OCI-LY1 (cell line): ENCODE data around the gene BYSL.

Experiments used
- H2AFZ ChIP-seq: fragments of 200-600 bp; sonication (generic), shearing (Covaris generic); 2 replicates; pipeline ENCODE4 v1.6.0; 2014; ENCODE audit warnings: antibody characterized with exemption, mild to moderate bottlenecking, low read length
- H3F3A ChIP-seq: fragments of 200-600 bp; sonication (generic), shearing (Covaris generic); 2 replicates; pipeline ENCODE4 v1.6.0; 2014; ENCODE audit warnings: mild to moderate bottlenecking, antibody characterized with exemption, low read length, moderate library complexity; ENCODE audit not compliant: insufficient read depth
- H3K27ac ChIP-seq: fragments of 200-600 bp; sonication (generic); 2 replicates; pipeline ENCODE4 v1.5.1; 2014; ENCODE audit warnings: low read length, mixed run types, mild to moderate bottlenecking, low read depth; ENCODE audit not compliant: poor library complexity, severe bottlenecking
- H3K27me3 ChIP-seq: fragments of 200-600 bp; sonication (generic); 2 replicates; pipeline ENCODE4 v1.6.0; 2014; ENCODE audit warnings: antibody characterized with exemption, mild to moderate bottlenecking, low read length, moderate library complexity; ENCODE audit not compliant: insufficient read depth
- H3K36me3 ChIP-seq: fragments of 200-600 bp; sonication (generic); 2 replicates; pipeline ENCODE4 v1.6.1; 2014; ENCODE audit warnings: mild to moderate bottlenecking, antibody characterized with exemption, low read length, moderate library complexity, mixed read lengths; ENCODE audit not compliant: insufficient read depth
- H3K4me1 ChIP-seq: fragments of 200-600 bp; sonication (generic); 2 replicates; pipeline ENCODE4 v1.5.1; 2014; ENCODE audit warnings: mild to moderate bottlenecking, low read length, moderate library complexity; ENCODE audit not compliant: insufficient read depth, severe bottlenecking
- H3K4me2 ChIP-seq: fragments of 200-600 bp; sonication (generic), shearing (Covaris generic); 2 replicates; pipeline ENCODE4 v1.6.1; 2014; ENCODE audit warnings: low read length
- H3K4me3 ChIP-seq: fragments of 200-600 bp; sonication (generic); 2 replicates; pipeline ENCODE4 v1.5.1; 2014; ENCODE audit warnings: low read length, low read depth, mild to moderate bottlenecking, mixed read lengths; ENCODE audit not compliant: poor library complexity, severe bottlenecking
- H3K79me2 ChIP-seq: fragments of 200-600 bp; shearing (Covaris generic); 2 replicates; pipeline ENCODE4 v1.6.1; 2016; ENCODE audit warnings: mixed run types, low read length, mixed read lengths; ENCODE audit not compliant: insufficient read depth
- H3K9ac ChIP-seq: fragments of 200-600 bp; sonication (generic), shearing (Covaris generic); 2 replicates; pipeline ENCODE4 v1.6.1; 2014; ENCODE audit warnings: mild to moderate bottlenecking, low read length, mixed read lengths
- H3K9me2 ChIP-seq: fragments of 200-600 bp; sonication (generic), shearing (Covaris generic); 2 replicates; pipeline ENCODE4 v1.6.1; 2014; ENCODE audit warnings: low read depth, mild to moderate bottlenecking, low read length, mixed read lengths
- H3K9me3 ChIP-seq: fragments of 200-600 bp; shearing (Covaris generic); 2 replicates; pipeline ENCODE4 v1.6.1; 2014; ENCODE audit warnings: low read length, mixed read lengths
- H4K20me1 ChIP-seq: fragments of 200-600 bp; sonication (generic), shearing (Covaris generic); 2 replicates; pipeline ENCODE4 v1.6.0; 2016; ENCODE audit warnings: mild to moderate bottlenecking, low read length; ENCODE audit not compliant: insufficient read depth
- CTCF ChIP-seq: fragments of 200-600 bp; sonication (generic), shearing (Covaris generic); IDR thresholded peaks from 2 replicates; pipeline ENCODE4 v1.5.1; 2017; ENCODE audit warnings: mild to moderate bottlenecking, antibody characterized with exemption, low read length, moderate library complexity, mixed read lengths
- EZH2 ChIP-seq: fragments of 200-600 bp; sonication (generic), shearing (Covaris generic); IDR thresholded peaks from 2 replicates; pipeline ENCODE4 v1.8.0; 2017; ENCODE audit warnings: borderline replicate concordance, mixed run types, mild to moderate bottlenecking, antibody characterized with exemption, low read length, moderate library complexity, mixed read lengths

BYSL gene

DNA sequence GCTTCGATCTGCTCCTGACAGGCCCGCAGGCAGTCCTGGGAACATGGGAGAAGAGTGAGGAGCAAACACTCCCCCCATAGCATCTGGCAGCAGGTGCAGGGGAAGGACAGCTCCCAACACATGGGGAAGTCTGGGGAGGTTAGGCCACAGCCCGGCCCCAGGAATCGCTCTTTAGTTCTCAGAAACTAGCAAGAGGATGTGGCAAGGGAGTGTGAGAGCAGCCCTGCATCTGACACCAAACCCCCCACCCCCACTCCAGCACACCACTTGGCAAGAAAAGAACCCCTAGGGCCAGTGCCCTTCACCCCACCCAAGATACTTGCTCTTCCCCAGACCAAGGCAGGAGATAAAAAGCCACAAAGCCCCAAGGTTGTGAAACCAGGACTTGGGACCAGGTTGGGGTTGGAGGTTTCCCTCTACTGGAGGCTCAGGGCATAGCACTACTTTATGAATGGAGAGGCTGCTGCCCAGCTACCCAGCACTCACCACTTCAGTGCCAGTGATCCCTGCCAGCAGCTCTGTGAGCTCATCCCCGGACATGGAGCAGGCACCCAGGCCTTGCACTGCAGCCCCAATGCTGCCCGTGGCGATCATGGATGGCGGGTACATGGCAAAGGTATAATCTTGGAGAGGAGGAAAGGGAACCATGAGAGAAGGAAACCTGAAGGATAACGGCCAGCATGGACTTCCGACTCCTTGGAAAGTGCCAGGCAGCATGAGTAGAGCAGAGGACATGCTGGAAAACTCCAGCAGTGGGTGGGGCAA is 15.0 kb downstream of the BYSL start:
- no peak overlapping the region for H2AFZ ChIP-seq
- no peak overlapping the region for H3K9ac ChIP-seq
- no peaks in the 10 kb centered on the region; the same call in 1 of the 2 replicates for H3F3A ChIP-seq
- peak overlapping the region; percentile 52 for H3K27ac ChIP-seq
- no peak overlapping the region for H3K4me2 ChIP-seq
- H4K20me1 ChIP-seq = no peaks in the 10 kb centered on the region
- peak; percentile 75 for TF ChIP-seq CTCF
- no peak for TF ChIP-seq EZH2
- H3K36me3 ChIP-seq = peaks cover 60% of the 10 kb centered on the region
- no peaks in the 10 kb centered on the region for H3K27me3 ChIP-seq
- no peak overlapping the region for H3K4me3 ChIP-seq
- peaks cover 30% of the 10 kb centered on the region for H3K4me1 ChIP-seq
- H3K9me3 ChIP-seq = no peaks in the 10 kb centered on the region
- no peaks in the 10 kb centered on the region for H3K79me2 ChIP-seq
- no peaks in the 10 kb centered on the region for H3K9me2 ChIP-seq

DNA sequence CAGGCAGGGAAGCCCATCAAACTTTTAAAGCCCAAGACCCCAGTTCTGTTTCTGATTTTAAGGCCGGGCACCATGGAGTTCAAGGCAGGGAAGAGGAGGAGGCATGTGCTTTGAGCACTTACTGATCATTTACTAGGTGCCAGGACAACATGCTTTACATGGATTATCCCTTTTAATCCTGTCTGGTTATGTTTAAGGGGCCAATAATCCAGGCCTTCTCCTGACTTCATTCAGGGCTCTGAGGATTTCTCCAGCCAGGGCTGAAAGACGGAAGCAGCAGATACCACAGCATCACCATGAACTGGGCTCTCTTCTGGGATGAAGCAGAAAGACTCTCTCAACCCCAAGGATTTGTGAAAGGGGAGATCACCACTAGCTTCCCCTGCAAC is 16.2 kb downstream of the BYSL start:
- no peaks in the 10 kb centered on the region; the same call in 1 of the 2 replicates for H3F3A ChIP-seq
- TF ChIP-seq EZH2 (no peak), CTCF (no peak)
- no peaks in the 10 kb centered on the region for H3K79me2 ChIP-seq
- no peaks in the 10 kb centered on the region for H3K9me2 ChIP-seq
- peaks cover 37% of the 10 kb centered on the region for H3K4me1 ChIP-seq
- H3K36me3 ChIP-seq = peaks cover 48% of the 10 kb centered on the region
- H3K4me2 ChIP-seq = no peak overlapping the region
- H4K20me1 ChIP-seq = no peaks in the 10 kb centered on the region
- no peak overlapping the region for H3K27ac ChIP-seq
- H3K9me3 ChIP-seq = no peaks in the 10 kb centered on the region
- H3K27me3 ChIP-seq = no peaks in the 10 kb centered on the region
- no peak overlapping the region for H2AFZ ChIP-seq
- H3K9ac ChIP-seq = no peak overlapping the region
- H3K4me3 ChIP-seq = no peak overlapping the region

- Histone ChIP-seq H3K4me3 (no peak overlapping the region), H3K36me3 (peaks cover 43% of the 10 kb centered on the region), H3K9me3 (no peaks in the 10 kb centered on the region), H4K20me1 (no peaks in the 10 kb centered on the region), H3F3A (no peaks in the 10 kb centered on the region; the same call in 1 of the 2 replicates), H3K4me1 (peaks cover 39% of the 10 kb centered on the region), H3K4me2 (no peak overlapping the region), H3K9me2 (no peaks in the 10 kb centered on the region), H3K79me2 (no peaks in the 10 kb centered on the region), H2AFZ (no peak overlapping the region), H3K27ac (peak overlapping the region; percentile 18), H3K9ac (no peak overlapping the region), H3K27me3 (no peaks in the 10 kb centered on the region)
- TF ChIP-seq EZH2 (no peak), CTCF (no peak)
These were observed 16.7 kb downstream of the BYSL start for GRCh38 chr6:41937861-41938574.
